Glomerular visceral epithelial cell (primary cell): ENCODE results near the gene LRRC27.

Experiments
- DNase-seq: peaks from one replicate; pipeline ENCODE4 v3.0.0-alpha.2; 2016; ENCODE audit errors: extremely low spot score

Gene LRRC27

GRCh38 chr10:132402781-132403241 is 70.8 kb downstream of the LRRC27 start:
- no peak for DNase-seq

GRCh38 chr10:132403511-132404168 is 71.6 kb downstream of the LRRC27 start:
- no peak for DNase-seq

GRCh38 chr10:132404169-132404880 is 72.3 kb downstream of the LRRC27 start:
- no peak for DNase-seq

GRCh38 chr10:132404911-132405462 is 73.0 kb downstream of the LRRC27 start:
- no peak for DNase-seq

- no peak for DNase-seq
These were observed 73.5 kb downstream of the LRRC27 start for GRCh38 chr10:132405463-132405991.

- DNase-seq, result no peak
These were observed 74.2 kb downstream of the LRRC27 start for GRCh38 chr10:132406181-132406580.

- DNase-seq, result no peak
These were observed 74.8 kb downstream of the LRRC27 start for GRCh38 chr10:132406750-132407149.

- no peak for DNase-seq
These were observed 75.3 kb downstream of the LRRC27 start for GRCh38 chr10:132407243-132407746.

GRCh38 chr10:132407846-132408278 is 75.9 kb downstream of the LRRC27 start:
- DNase-seq, result no peak

- no peak for DNase-seq
These were observed 76.4 kb downstream of the LRRC27 start for GRCh38 chr10:132408367-132408781.

GRCh38 chr10:132408823-132409666 is 77.1 kb downstream of the LRRC27 start:
- DNase-seq, result no peak

GRCh38 chr10:132409667-132410028 is 77.7 kb downstream of the LRRC27 start:
- DNase-seq, result no peak

- DNase-seq, result no peak
These were observed 78.2 kb downstream of the LRRC27 start for GRCh38 chr10:132410056-132410778.

GRCh38 chr10:132410779-132411532 is 79.0 kb downstream of the LRRC27 start:
- DNase-seq, result no peak

GRCh38 chr10:132411561-132412253 is 79.7 kb downstream of the LRRC27 start:
- DNase-seq, result no peak

- DNase-seq, result no peak
These were observed 80.6 kb downstream of the LRRC27 start for GRCh38 chr10:132412316-132413192.

GRCh38 chr10:132413226-132414205 is 81.5 kb downstream of the LRRC27 start:
- DNase-seq, result no peak
